ENCODE data around the gene POC1A.
A peak's percentile ranks its signal among the peaks of the same experiment; 100 is the strongest.

The POC1A gene

DNA sequence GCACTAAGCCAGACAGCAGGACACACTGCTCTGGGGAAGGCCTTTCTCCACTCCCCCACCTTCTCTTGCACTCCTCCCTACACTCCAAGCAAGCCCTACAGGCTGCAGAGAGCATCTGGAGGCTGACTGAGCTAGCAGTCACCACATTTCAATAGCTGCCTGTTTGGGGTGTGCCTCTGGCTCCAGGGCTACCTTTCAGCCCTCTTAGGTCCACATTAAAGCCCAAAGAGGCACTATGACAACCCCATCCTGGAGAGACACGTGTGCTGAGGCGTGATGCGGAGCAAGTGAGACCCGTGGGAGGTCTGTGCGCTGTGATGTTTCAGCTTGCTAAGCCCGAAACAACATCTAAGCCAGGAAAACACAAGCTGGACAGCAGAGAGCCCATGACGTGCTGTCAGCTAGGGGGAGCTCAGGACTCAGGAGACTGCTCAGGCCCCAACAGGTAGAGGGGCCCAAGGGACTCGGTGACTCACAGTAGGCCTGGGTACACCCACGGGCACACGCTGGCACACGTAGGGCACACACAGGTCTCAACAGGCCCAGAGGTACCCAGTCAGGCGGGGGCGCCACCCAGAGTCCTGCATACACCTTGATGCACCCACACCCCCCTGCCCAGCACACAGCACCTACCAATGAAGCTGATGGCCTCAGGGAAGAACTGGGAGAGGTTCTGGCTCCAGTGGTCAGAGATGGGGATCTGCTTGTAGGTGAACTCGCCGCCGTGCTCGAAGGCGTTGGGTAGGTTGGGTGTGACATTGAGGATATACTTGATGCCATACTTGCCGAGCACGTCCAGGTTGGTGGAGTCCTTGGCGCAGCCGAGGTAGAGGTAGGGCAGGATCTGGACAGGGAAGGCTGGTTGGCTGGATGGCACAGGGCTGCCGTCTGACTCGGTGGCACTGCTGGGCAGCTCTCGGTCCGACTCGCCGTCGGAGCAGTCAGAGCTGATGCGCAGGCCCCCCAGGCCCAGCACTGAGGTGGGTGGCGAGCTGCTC is 100.6 kb downstream of the POC1A start:
- Histone ChIP-seq H3K4me1 (ENCODE audit: control insufficient read depth, low read length) (peaks cover 43% of the 10 kb centered on the region), H3K79me2 (ENCODE audit: control insufficient read depth, low read length) (peaks cover 55% of the 10 kb centered on the region), H3K4me3 (ENCODE audit: low read length) (peak overlapping the region; percentile 76), H3F3A (ENCODE audit: control insufficient read depth, insufficient read depth) (peaks cover 12% of the 10 kb centered on the region), H4K20me1 (ENCODE audit: control insufficient read depth, insufficient read depth, low read depth, low read length) (0 out of 2 replicates have a peak, but pooled peaks cover 4% of the 10 kb centered on the region), H3K9me3 (ENCODE audit: control insufficient read depth, insufficient read depth, low read length) (no peaks in the 10 kb centered on the region), H3K9me2 (replicated peaks; ENCODE audit: control insufficient read depth, low read length) (no peaks in the 10 kb centered on the region), H3K27me3 (ENCODE audit: control insufficient read depth, low read length) (no peaks in the 10 kb centered on the region), H3K27ac (ENCODE audit: low read depth, low read length) (peak overlapping the region; percentile 50), H3K4me2 (ENCODE audit: low read length) (peak overlapping the region; percentile 64), H3K36me3 (ENCODE audit: control insufficient read depth, low read length) (peaks cover 54% of the 10 kb centered on the region)
- no peak for TF ChIP-seq EZH2phosphoT487 (IDR thresholded peaks at IDR 0.05; ENCODE audit: borderline replicate concordance, low read length)
- TF ChIP-seq, protein P1, sequence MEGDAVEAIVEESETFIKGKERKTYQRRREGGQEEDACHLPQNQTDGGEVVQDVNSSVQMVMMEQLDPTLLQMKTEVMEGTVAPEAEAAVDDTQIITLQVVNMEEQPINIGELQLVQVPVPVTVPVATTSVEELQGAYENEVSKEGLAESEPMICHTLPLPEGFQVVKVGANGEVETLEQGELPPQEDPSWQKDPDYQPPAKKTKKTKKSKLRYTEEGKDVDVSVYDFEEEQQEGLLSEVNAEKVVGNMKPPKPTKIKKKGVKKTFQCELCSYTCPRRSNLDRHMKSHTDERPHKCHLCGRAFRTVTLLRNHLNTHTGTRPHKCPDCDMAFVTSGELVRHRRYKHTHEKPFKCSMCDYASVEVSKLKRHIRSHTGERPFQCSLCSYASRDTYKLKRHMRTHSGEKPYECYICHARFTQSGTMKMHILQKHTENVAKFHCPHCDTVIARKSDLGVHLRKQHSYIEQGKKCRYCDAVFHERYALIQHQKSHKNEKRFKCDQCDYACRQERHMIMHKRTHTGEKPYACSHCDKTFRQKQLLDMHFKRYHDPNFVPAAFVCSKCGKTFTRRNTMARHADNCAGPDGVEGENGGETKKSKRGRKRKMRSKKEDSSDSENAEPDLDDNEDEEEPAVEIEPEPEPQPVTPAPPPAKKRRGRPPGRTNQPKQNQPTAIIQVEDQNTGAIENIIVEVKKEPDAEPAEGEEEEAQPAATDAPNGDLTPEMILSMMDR (IDR thresholded peaks at IDR 0.05; ENCODE audit: low read depth, low read length, poor library complexity, severe bottlenecking): peak; percentile 51

DNA sequence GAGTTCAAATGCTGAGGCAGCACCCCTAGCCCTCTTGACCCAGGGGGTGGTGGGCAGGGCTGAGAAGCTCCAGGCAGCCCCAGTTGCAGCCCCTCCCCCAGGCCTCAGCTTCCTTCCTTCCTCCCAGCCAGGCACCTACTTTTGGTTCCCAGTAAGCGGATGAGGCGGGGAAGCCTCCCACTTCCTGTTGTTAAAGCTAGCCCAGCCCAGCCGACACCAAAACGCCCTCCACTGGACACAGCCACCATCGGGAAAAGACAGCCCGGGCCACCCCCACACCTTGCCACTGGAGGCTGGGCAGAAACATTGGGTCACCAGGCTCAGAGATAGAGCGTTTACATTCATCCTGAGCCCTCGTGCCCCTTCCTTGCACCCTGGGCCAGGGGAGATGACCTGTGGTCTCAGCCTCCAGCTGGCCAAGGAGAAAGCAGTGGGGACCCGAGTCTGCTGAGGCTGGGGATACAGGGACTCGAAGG is 101.4 kb downstream of the POC1A start:
- peaks cover 55% of the 10 kb centered on the region for H3K79me2 ChIP-seq (ENCODE audit: control insufficient read depth, low read length)

DNA sequence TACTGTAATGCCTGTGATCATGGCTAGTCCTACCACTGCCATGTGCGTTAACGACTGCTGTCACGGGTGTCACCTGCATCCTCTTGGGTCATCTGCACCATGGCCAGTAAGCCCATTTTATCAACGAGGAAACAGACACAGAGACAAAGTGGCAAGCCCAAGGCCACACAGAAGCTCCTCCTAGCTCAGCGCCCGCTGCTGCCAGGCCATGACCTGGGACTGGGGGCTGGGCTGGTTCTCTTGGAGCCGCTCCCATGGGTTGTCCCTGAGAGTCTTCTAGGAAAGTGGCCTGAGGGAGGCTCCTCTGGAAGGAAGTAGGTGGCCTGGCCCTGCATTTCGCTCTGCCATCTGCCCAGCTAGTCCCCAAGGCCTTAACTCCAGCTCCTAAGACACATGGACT is 102.8 kb downstream of the POC1A start:
- H3K9me3 ChIP-seq (ENCODE audit: control insufficient read depth, insufficient read depth, low read length): no peaks in the 10 kb centered on the region
- H3K27ac ChIP-seq (ENCODE audit: low read depth, low read length): no peak overlapping the region
- H3K79me2 ChIP-seq (ENCODE audit: control insufficient read depth, low read length): peaks cover 50% of the 10 kb centered on the region
- H3K9me2 ChIP-seq (replicated peaks; ENCODE audit: control insufficient read depth, low read length): no peaks in the 10 kb centered on the region
- peaks cover 12% of the 10 kb centered on the region for H3F3A ChIP-seq (ENCODE audit: control insufficient read depth, insufficient read depth)
- peaks cover 29% of the 10 kb centered on the region for H3K4me1 ChIP-seq (ENCODE audit: control insufficient read depth, low read length)
- TF ChIP-seq EZH2phosphoT487 (IDR thresholded peaks at IDR 0.05; ENCODE audit: borderline replicate concordance, low read length): no peak
- TF ChIP-seq, protein P1 (IDR thresholded peaks at IDR 0.05; ENCODE audit: low read depth, low read length, poor library complexity, severe bottlenecking): no peak
- H3K27me3 ChIP-seq (ENCODE audit: control insufficient read depth, low read length): no peaks in the 10 kb centered on the region
- no peak overlapping the region for H3K4me2 ChIP-seq (ENCODE audit: low read length)
- no peak overlapping the region for H3K4me3 ChIP-seq (ENCODE audit: low read length)
- H3K36me3 ChIP-seq (ENCODE audit: control insufficient read depth, low read length): peaks cover 54% of the 10 kb centered on the region
- 0 out of 2 replicates have a peak, but pooled peaks cover 4% of the 10 kb centered on the region for H4K20me1 ChIP-seq (ENCODE audit: control insufficient read depth, insufficient read depth, low read depth, low read length)

More for the DNA sequence above, 101.4 kb downstream of the POC1A start:
- Histone ChIP-seq H3K4me2 (ENCODE audit: low read length) (peak overlapping the region; percentile 64), H3K4me3 (ENCODE audit: low read length) (peak overlapping the region; percentile 76), H3K27ac (ENCODE audit: low read depth, low read length) (peak overlapping the region; percentile 50), H3K27me3 (ENCODE audit: control insufficient read depth, low read length) (no peaks in the 10 kb centered on the region), H3F3A (ENCODE audit: control insufficient read depth, insufficient read depth) (peaks cover 12% of the 10 kb centered on the region), H4K20me1 (ENCODE audit: control insufficient read depth, insufficient read depth, low read depth, low read length) (0 out of 2 replicates have a peak, but pooled peaks cover 4% of the 10 kb centered on the region), H3K36me3 (ENCODE audit: control insufficient read depth, low read length) (peaks cover 54% of the 10 kb centered on the region), H3K9me2 (replicated peaks; ENCODE audit: control insufficient read depth, low read length) (no peaks in the 10 kb centered on the region), H3K4me1 (ENCODE audit: control insufficient read depth, low read length) (peaks cover 38% of the 10 kb centered on the region), H3K9me3 (ENCODE audit: control insufficient read depth, insufficient read depth, low read length) (no peaks in the 10 kb centered on the region)
- TF ChIP-seq, protein P1 (IDR thresholded peaks at IDR 0.05; ENCODE audit: low read depth, low read length, poor library complexity, severe bottlenecking): no peak
- TF ChIP-seq EZH2phosphoT487 (IDR thresholded peaks at IDR 0.05; ENCODE audit: borderline replicate concordance, low read length): no peak
